ENCODE data around the gene YIPF6.

DNA sequence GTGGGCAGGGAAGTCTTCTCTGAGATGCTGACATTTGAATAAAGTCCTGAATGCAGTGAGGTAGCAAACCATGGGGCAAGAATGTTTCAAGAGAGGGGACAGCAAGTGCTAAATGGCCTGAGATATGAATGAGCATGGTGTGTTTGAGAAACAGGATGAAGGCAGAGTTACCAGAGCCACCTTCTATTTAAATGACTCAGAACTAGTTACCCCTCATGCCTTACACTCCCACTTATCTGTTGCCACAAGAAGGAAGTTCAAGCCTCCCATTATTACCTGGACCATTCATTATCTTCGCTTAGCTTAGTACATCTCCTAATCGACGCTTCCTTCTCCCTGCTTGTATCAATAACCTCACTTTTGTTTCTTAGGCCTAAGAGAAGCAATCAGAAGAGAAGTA lies 81.0 kb downstream of the YIPF6 start:
- TF ChIP-seq CREB1 (IDR thresholded peaks at IDR 0.05), result no peak
- TF ChIP-seq CREB1 (CRISPR knock-in tag; IDR thresholded peaks at IDR 0.05), result no peak
- no peak for TF ChIP-seq MYC (CRISPR knock-in tag; IDR thresholded peaks at IDR 0.05; ENCODE audit: borderline replicate concordance)
- no peak for TF ChIP-seq EP300 (IDR thresholded peaks at IDR 0.05; ENCODE audit: low read depth in 2 of 2, low read length in 2 of 2)
- no peak for TF ChIP-seq EP300 (CRISPR knock-in tag; IDR thresholded peaks at IDR 0.05; ENCODE audit: borderline replicate concordance)
- no peak for TF ChIP-seq TBL1XR1 (IDR thresholded peaks at IDR 0.05; ENCODE audit: borderline replicate concordance, low read length, partially characterized antibody)

All from HepG2 (cell line).